Activated naive CD8-positive, alpha-beta T cell treated with anti-CD3 and anti-CD28 coated beads for 36 hours (primary cell): Measurements from ENCODE around the gene SEZ6L. TPM values are rescaled to one million over a fixed set of nuclear protein-coding genes. Genes with fewer than 3 reads are reported as not detected.

Source experiments
- DNase-seq: peaks from one replicate; pipeline ENCODE4 v3.0.0; 2021
- H3K27ac Mint-ChIP-seq: one replicate; pipeline ENCODE4 v1.8.0; 2022; ENCODE audit warnings: mild to moderate bottlenecking, moderate library complexity, mixed read lengths
- H3K27me3 Mint-ChIP-seq: one replicate; pipeline ENCODE4 v1.8.0; 2022; ENCODE audit warnings: mild to moderate bottlenecking, mixed read lengths
- H3K36me3 Mint-ChIP-seq: one replicate; pipeline ENCODE4 v1.8.0; 2021; ENCODE audit warnings: mild to moderate bottlenecking, mixed read lengths
- H3K4me1 Mint-ChIP-seq: one replicate; pipeline ENCODE4 v1.8.0; 2021; ENCODE audit warnings: mixed read lengths
- H3K4me3 Mint-ChIP-seq: one replicate; pipeline ENCODE4 v1.8.0; 2022; ENCODE audit warnings: mild to moderate bottlenecking, moderate library complexity, mixed read lengths
- H3K9me3 Mint-ChIP-seq: one replicate; pipeline ENCODE4 v1.8.0; 2022; ENCODE audit warnings: mixed read lengths
- total RNA-seq, 2 experiments: library from RNA; stranded (reverse); gene quantifications; one replicate each; pipeline ENCODE4 v1.2.3, GENCODE V29; 2021

Gene SEZ6L
- total RNA-seq, 2 experiments from 2014 or later = not detected

- no peak overlapping the region for H3K4me3 Mint-ChIP-seq
Observed at GRCh38 chr22:26377170-26377830, 208.0 kb downstream of the SEZ6L start.

GRCh38 chr22:26380072-26380830, 211.0 kb downstream of the SEZ6L start:
- Mint-ChIP-seq H3K4me3 (no peak overlapping the region), H3K27me3 (peaks cover 50% of the 10 kb centered on the region), H3K4me1 (no peaks in the 10 kb centered on the region), H3K27ac (no peak overlapping the region), H3K36me3 (no peaks in the 10 kb centered on the region), H3K9me3 (peaks cover 4% of the 10 kb centered on the region)
- no peak for DNase-seq

More at GRCh38 chr22:26377170-26377830, 208.0 kb downstream of the SEZ6L start:
- Mint-ChIP-seq H3K27me3 (peaks cover 56% of the 10 kb centered on the region), H3K36me3 (no peaks in the 10 kb centered on the region), H3K4me1 (no peaks in the 10 kb centered on the region), H3K9me3 (peaks cover 4% of the 10 kb centered on the region), H3K27ac (no peak overlapping the region)
- DNase-seq = no peak

- Mint-ChIP-seq H3K4me1 (no peaks in the 10 kb centered on the region), H3K36me3 (no peaks in the 10 kb centered on the region), H3K27me3 (peaks cover 39% of the 10 kb centered on the region), H3K9me3 (peaks cover 4% of the 10 kb centered on the region), H3K4me3 (no peak overlapping the region), H3K27ac (no peak overlapping the region)
- no peak for DNase-seq
Observed at GRCh38 chr22:26382782-26383181, 213.5 kb downstream of the SEZ6L start.

GRCh38 chr22:26383968-26384556, 214.8 kb downstream of the SEZ6L start:
- no peak for DNase-seq
- Mint-ChIP-seq H3K9me3 (peaks cover under 1% of the 10 kb centered on the region), H3K27ac (no peak overlapping the region), H3K27me3 (peaks cover 34% of the 10 kb centered on the region), H3K4me1 (no peaks in the 10 kb centered on the region), H3K36me3 (no peaks in the 10 kb centered on the region), H3K4me3 (no peak overlapping the region)

- no peaks in the 10 kb centered on the region for H3K36me3 Mint-ChIP-seq
- no peak overlapping the region for H3K4me3 Mint-ChIP-seq
- no peak overlapping the region for H3K27ac Mint-ChIP-seq
- no peaks in the 10 kb centered on the region for H3K4me1 Mint-ChIP-seq
- DNase-seq = no peak
- peaks cover 35% of the 10 kb centered on the region for H3K27me3 Mint-ChIP-seq
- no peaks in the 10 kb centered on the region for H3K9me3 Mint-ChIP-seq
Observed at GRCh38 chr22:26385164-26385563, 215.9 kb downstream of the SEZ6L start.

- no peak overlapping the region for H3K4me3 Mint-ChIP-seq
- H3K9me3 Mint-ChIP-seq = no peaks in the 10 kb centered on the region
- DNase-seq = no peak
- no peaks in the 10 kb centered on the region for H3K4me1 Mint-ChIP-seq
- H3K27ac Mint-ChIP-seq = no peak overlapping the region
- no peaks in the 10 kb centered on the region for H3K36me3 Mint-ChIP-seq
- H3K27me3 Mint-ChIP-seq = peaks cover 17% of the 10 kb centered on the region
Observed at GRCh38 chr22:26389125-26389524, 219.9 kb downstream of the SEZ6L start.

- Mint-ChIP-seq H3K4me3 (no peak overlapping the region), H3K27me3 (peaks cover 17% of the 10 kb centered on the region), H3K9me3 (no peaks in the 10 kb centered on the region), H3K27ac (no peak overlapping the region), H3K36me3 (no peaks in the 10 kb centered on the region), H3K4me1 (no peaks in the 10 kb centered on the region)
- no peak for DNase-seq
Observed at GRCh38 chr22:26391091-26391490, 221.8 kb downstream of the SEZ6L start.

- Mint-ChIP-seq H3K36me3 (no peaks in the 10 kb centered on the region), H3K4me1 (no peaks in the 10 kb centered on the region), H3K27me3 (peaks cover 16% of the 10 kb centered on the region), H3K4me3 (no peak overlapping the region), H3K9me3 (no peaks in the 10 kb centered on the region), H3K27ac (no peak overlapping the region)
- no peak for DNase-seq
Observed at GRCh38 chr22:26391623-26392022, 222.4 kb downstream of the SEZ6L start.

GRCh38 chr22:26393929-26394328, 224.7 kb downstream of the SEZ6L start:
- Mint-ChIP-seq H3K27ac (no peak overlapping the region), H3K4me1 (peaks cover 3% of the 10 kb centered on the region)

GRCh38 chr22:26394777-26395176, 225.5 kb downstream of the SEZ6L start:
- no peaks in the 10 kb centered on the region for H3K36me3 Mint-ChIP-seq
- peaks cover 3% of the 10 kb centered on the region for H3K27me3 Mint-ChIP-seq
- H3K4me3 Mint-ChIP-seq = no peak overlapping the region
- no peak for DNase-seq
- no peaks in the 10 kb centered on the region for H3K9me3 Mint-ChIP-seq
- peaks cover 6% of the 10 kb centered on the region for H3K4me1 Mint-ChIP-seq
- H3K27ac Mint-ChIP-seq = no peak overlapping the region

More at GRCh38 chr22:26393929-26394328, 224.7 kb downstream of the SEZ6L start:
- Mint-ChIP-seq H3K36me3 (no peaks in the 10 kb centered on the region), H3K27me3 (peaks cover 8% of the 10 kb centered on the region), H3K9me3 (no peaks in the 10 kb centered on the region), H3K4me3 (no peak overlapping the region)
- DNase-seq = no peak

- Mint-ChIP-seq H3K27me3 (peaks cover 3% of the 10 kb centered on the region), H3K4me3 (no peak overlapping the region), H3K4me1 (peaks cover 6% of the 10 kb centered on the region), H3K27ac (no peak overlapping the region), H3K9me3 (no peaks in the 10 kb centered on the region), H3K36me3 (no peaks in the 10 kb centered on the region)
- no peak for DNase-seq
Observed at GRCh38 chr22:26395926-26396325, 226.7 kb downstream of the SEZ6L start.

GRCh38 chr22:26398741-26399153, 229.5 kb downstream of the SEZ6L start:
- Mint-ChIP-seq H3K36me3 (no peaks in the 10 kb centered on the region), H3K27me3 (peaks cover 4% of the 10 kb centered on the region), H3K4me3 (no peak overlapping the region), H3K27ac (no peak overlapping the region), H3K4me1 (peaks cover 6% of the 10 kb centered on the region), H3K9me3 (no peaks in the 10 kb centered on the region)
- peak; percentile 47 for DNase-seq

GRCh38 chr22:26399289-26399688, 230.0 kb downstream of the SEZ6L start:
- no peak for DNase-seq
- Mint-ChIP-seq H3K9me3 (no peaks in the 10 kb centered on the region), H3K27ac (no peak overlapping the region), H3K4me1 (peaks cover 10% of the 10 kb centered on the region), H3K36me3 (no peaks in the 10 kb centered on the region), H3K4me3 (no peak overlapping the region), H3K27me3 (peaks cover 6% of the 10 kb centered on the region)

GRCh38 chr22:26401726-26402125, 232.5 kb downstream of the SEZ6L start:
- H3K4me3 Mint-ChIP-seq = no peak overlapping the region
- no peak for DNase-seq
- peaks cover 17% of the 10 kb centered on the region for H3K4me1 Mint-ChIP-seq
- no peaks in the 10 kb centered on the region for H3K9me3 Mint-ChIP-seq
- peaks cover 8% of the 10 kb centered on the region for H3K27me3 Mint-ChIP-seq
- no peak overlapping the region for H3K27ac Mint-ChIP-seq
- no peaks in the 10 kb centered on the region for H3K36me3 Mint-ChIP-seq

GRCh38 chr22:26404851-26405421, 235.7 kb downstream of the SEZ6L start:
- H3K4me3 Mint-ChIP-seq = no peak overlapping the region
- H3K27me3 Mint-ChIP-seq = peaks cover 8% of the 10 kb centered on the region
- H3K9me3 Mint-ChIP-seq = no peaks in the 10 kb centered on the region
- H3K27ac Mint-ChIP-seq = no peak overlapping the region
- no peaks in the 10 kb centered on the region for H3K36me3 Mint-ChIP-seq
- DNase-seq = no peak
- peaks cover 11% of the 10 kb centered on the region for H3K4me1 Mint-ChIP-seq
